ENCODE results near the gene SLC2A6. TPM values are rescaled to one million over a fixed set of nuclear protein-coding genes. Genes with fewer than 3 reads are reported as not detected.

Gene SLC2A6
- total RNA-seq, 4 donors from 2014 or later: 2.1 to 4.9 (median 4.1) TPM

- no peak for ATAC-seq (ENCODE audit: low FRiP score)
- no peak for DNase-seq (ENCODE audit: low spot score)
- TF ChIP-seq, protein P1, sequence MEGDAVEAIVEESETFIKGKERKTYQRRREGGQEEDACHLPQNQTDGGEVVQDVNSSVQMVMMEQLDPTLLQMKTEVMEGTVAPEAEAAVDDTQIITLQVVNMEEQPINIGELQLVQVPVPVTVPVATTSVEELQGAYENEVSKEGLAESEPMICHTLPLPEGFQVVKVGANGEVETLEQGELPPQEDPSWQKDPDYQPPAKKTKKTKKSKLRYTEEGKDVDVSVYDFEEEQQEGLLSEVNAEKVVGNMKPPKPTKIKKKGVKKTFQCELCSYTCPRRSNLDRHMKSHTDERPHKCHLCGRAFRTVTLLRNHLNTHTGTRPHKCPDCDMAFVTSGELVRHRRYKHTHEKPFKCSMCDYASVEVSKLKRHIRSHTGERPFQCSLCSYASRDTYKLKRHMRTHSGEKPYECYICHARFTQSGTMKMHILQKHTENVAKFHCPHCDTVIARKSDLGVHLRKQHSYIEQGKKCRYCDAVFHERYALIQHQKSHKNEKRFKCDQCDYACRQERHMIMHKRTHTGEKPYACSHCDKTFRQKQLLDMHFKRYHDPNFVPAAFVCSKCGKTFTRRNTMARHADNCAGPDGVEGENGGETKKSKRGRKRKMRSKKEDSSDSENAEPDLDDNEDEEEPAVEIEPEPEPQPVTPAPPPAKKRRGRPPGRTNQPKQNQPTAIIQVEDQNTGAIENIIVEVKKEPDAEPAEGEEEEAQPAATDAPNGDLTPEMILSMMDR (IDR thresholded peaks at IDR 0.05): no peak
Observed at GRCh38 chr9:133474853-133475252, 4.0 kb downstream of the SLC2A6 start.

GRCh38 chr9:133474215-133474614 lies 4.7 kb downstream of the SLC2A6 start:
- TF ChIP-seq, protein P1 (IDR thresholded peaks at IDR 0.05): no peak
- DNase-seq (ENCODE audit: low spot score): no peak
- ATAC-seq (ENCODE audit: low FRiP score): no peak

DNA sequence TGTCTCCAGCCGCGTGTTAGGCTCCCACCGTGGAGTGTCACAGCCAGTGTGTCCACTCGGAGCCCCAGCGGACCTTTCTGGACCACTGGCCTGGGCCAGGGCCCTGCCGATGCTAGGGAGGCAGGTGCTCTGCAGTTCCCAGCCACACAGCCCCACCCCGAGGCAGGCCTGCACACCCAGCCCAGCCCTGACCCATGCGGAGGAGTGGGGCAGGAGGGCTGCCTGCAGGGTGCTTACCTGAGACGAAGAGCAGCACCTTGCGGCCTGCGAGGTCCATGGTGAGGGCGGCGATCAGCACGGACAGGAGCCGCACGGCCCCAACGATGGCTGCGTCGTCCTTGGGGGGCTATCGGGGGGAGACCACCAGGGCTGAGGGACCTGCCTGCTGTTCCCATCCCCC lies 5.2 kb downstream of the SLC2A6 start:
- TF ChIP-seq, protein P1 (IDR thresholded peaks at IDR 0.05): no peak
- ATAC-seq (ENCODE audit: low FRiP score): no peak
- DNase-seq (ENCODE audit: low spot score): no peak

GRCh38 chr9:133472753-133473378 lies 6.0 kb downstream of the SLC2A6 start:
- TF ChIP-seq, protein P1 (IDR thresholded peaks at IDR 0.05): no peak
- DNase-seq (ENCODE audit: low spot score) (no peak), ATAC-seq (ENCODE audit: low FRiP score) (no peak)

DNA sequence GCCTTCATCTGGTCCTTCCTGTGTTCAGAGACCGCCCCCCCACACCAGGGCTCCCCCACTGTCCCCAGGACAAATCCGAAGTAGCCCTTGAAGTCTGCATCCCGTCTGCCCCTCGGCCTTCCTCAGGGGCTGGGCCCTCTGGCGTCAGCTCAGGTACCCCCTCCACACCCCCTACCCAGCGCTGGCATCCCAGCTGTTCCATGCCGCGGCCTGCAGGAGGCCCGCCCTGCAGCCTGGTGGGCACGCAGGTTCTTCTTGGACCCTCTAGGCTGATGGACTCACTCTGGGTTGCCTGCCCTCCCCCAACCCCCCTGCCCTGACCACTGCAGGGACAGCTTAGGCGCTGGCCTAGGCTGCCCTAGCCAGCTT lies 6.6 kb downstream of the SLC2A6 start:
- no peak for DNase-seq (ENCODE audit: low spot score)
- ATAC-seq (ENCODE audit: low FRiP score): no peak
- TF ChIP-seq, protein P1 (IDR thresholded peaks at IDR 0.05): no peak

DNA sequence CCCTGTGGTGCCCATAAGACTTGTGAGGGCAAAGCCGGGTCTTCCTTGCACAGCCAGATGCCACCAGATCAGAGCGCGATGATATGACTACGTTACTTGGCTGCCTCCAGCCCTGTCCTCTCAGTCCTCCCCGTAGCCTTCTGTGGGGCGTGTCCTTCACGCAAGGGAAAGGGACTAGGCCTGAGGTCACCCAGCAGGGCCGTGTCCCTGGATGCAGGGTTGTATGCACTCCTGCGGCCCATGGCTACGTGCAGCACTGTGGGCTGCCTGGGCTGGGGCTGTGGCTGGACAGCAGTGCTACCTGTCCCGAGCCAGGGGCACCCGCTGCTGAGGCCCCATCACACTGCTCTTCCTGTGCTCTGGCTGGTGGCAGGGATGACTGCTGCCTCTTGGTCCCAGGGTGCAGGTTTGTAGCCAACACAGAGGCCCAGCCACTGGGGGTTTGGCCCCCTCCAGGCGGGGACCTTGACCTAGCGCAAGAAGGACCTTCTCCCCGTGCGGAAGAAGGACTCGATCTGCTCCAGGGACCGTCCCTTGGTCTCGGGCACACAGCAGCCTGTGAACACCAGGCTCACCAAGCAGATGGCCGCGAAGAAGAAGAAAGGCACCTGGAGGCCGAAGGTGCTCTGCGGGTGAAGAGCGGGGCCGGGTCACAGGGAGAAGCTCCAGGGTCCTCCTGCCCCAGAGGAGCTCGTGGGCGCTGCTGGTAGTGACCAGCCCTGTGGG lies 7.2 kb downstream of the SLC2A6 start:
- no peak for DNase-seq (ENCODE audit: low spot score)
- no peak for ATAC-seq (ENCODE audit: low FRiP score)
- TF ChIP-seq, protein P1 (IDR thresholded peaks at IDR 0.05): no peak

DNA sequence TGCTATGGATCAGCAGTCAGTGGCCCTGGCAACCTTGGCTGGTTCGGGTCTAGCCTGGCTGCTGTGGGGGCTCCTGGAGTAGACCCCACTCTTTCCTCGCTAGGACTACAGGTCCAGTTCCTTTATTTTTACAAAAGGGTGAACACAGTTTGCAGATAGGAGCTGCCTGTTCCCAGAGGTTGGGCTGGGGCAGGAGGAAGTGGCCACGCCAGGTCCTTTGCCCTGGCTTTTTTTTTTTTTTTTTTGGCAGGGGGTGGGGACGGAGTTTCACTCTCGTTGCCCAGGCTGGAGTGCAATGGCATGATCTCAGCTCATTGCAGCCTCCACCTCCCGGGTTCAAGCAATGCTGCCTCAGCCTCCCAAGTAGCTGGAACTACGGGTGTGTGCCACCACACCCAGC lies 7.9 kb downstream of the SLC2A6 start:
- TF ChIP-seq, protein P1 (IDR thresholded peaks at IDR 0.05): no peak
- ATAC-seq (ENCODE audit: low FRiP score) (no peak), DNase-seq (ENCODE audit: low spot score) (no peak)
